Hepatocyte (in vitro differentiated cells): Measurements from ENCODE around the gene MAGI2. TPM values are rescaled to one million over a fixed set of nuclear protein-coding genes. Genes with fewer than 3 reads are reported as not detected.

Experiments used
- DNase-seq: peaks from one replicate; pipeline ENCODE4 v3.0.0-alpha.2; 2016; ENCODE audit warnings: low spot score
- H2AFZ ChIP-seq: fragments of 200-600 bp; sonication (generic); 2 replicates; pipeline ENCODE4 v1.6.0; 2016; ENCODE audit warnings: antibody characterized with exemption, mild to moderate bottlenecking
- H3K27ac ChIP-seq: fragments of 200-600 bp; sonication (generic); 2 replicates; pipeline ENCODE4 v1.5.1; 2016; ENCODE audit warnings: mild to moderate bottlenecking
- H3K27me3 ChIP-seq: fragments of 200-600 bp; sonication (generic); 2 replicates; pipeline ENCODE4 v1.6.1; 2016
- H3K36me3 ChIP-seq: fragments of 200-600 bp; sonication (generic); replicated peaks from 2 replicates; pipeline ENCODE4 v1.5.1; 2016; ENCODE audit warnings: low read depth; ENCODE audit not compliant: insufficient read depth
- H3K4me1 ChIP-seq: fragments of 200-600 bp; sonication (generic); 2 replicates; pipeline ENCODE4 v1.5.1; 2016; ENCODE audit warnings: mild to moderate bottlenecking, moderate library complexity; ENCODE audit not compliant: insufficient read depth
- H3K4me2 ChIP-seq: fragments of 200-600 bp; sonication (generic); 2 replicates; pipeline ENCODE4 v1.6.0; 2016
- H3K4me3 ChIP-seq: fragments of 200-600 bp; sonication (generic); 2 replicates; pipeline ENCODE4 v1.5.1; 2016; ENCODE audit warnings: mild to moderate bottlenecking
- H3K79me2 ChIP-seq: fragments of 200-600 bp; sonication (generic); 2 replicates; pipeline ENCODE4 v1.6.0; 2017; ENCODE audit warnings: mild to moderate bottlenecking
- H3K9me2 ChIP-seq: fragments of 200-600 bp; sonication (generic); replicated peaks from 2 replicates; pipeline ENCODE4 v1.6.0; 2017; ENCODE audit warnings: mild to moderate bottlenecking; ENCODE audit not compliant: insufficient read depth
- H3K9me3 ChIP-seq: fragments of 200-600 bp; sonication (generic); 2 replicates; pipeline ENCODE4 v1.5.1; 2016; ENCODE audit warnings: low read depth, mild to moderate bottlenecking
- H4K20me1 ChIP-seq: fragments of 200-600 bp; sonication (generic); 2 replicates; pipeline ENCODE4 v1.6.0; 2016; ENCODE audit warnings: mild to moderate bottlenecking; ENCODE audit not compliant: insufficient read depth, poor library complexity, severe bottlenecking
- CTCF ChIP-seq: fragments of 200-600 bp; sonication (generic); IDR thresholded peaks from 2 replicates; pipeline ENCODE4 v1.5.1; 2016; ENCODE audit warnings: antibody characterized with exemption, mild to moderate bottlenecking; ENCODE audit not compliant: poor library complexity
- EZH2 ChIP-seq: fragments of 200-600 bp; sonication (generic); IDR thresholded peaks from 2 replicates; pipeline ENCODE4 v1.6.1; 2016; ENCODE audit warnings: antibody characterized with exemption, mild to moderate bottlenecking, borderline replicate concordance
- EZH2phosphoT487 ChIP-seq: fragments of 200-600 bp; sonication (generic); IDR thresholded peaks from one replicate; pipeline ENCODE4 v1.6.1; 2018; ENCODE audit warnings: antibody characterized with exemption, mild to moderate bottlenecking, low read depth, moderate library complexity; ENCODE audit not compliant: unreplicated experiment, severe bottlenecking
- WGBS: methylation state at CpG from one replicate; pipeline ENCODE4 v1.1.6; 2016; ENCODE audit warnings: low lambda C conversion rate; ENCODE audit errors: missing lambda C conversion rate; 5-methylcytosine and 5-hydroxymethylcytosine counted together
- polyA plus RNA-seq: library from polyadenylated mRNA; unstranded; fragments of >200 nt; fragmentation: Nextera tagmentation; extraction: Ambion mirVana; gene quantifications from 2 replicates; pipeline ENCODE4 v1.2.1, GENCODE V29; 2016
- total RNA-seq: library from RNA; depleted of rRNA; stranded (reverse); fragments of >200 nt; gene quantifications from 2 replicates; pipeline ENCODE4 v1.2.3, GENCODE V29; 2014

MAGI2 gene
- total and polyA plus RNA-seq, 2 experiments from 2014 or later = 3.1 to 6.7 TPM

- Histone ChIP-seq H4K20me1 (no peaks in the 10 kb centered on the region), H3K4me2 (no peak overlapping the region), H3K9me2 (no peaks in the 10 kb centered on the region), H2AFZ (no peak overlapping the region), H3K36me3 (no peaks in the 10 kb centered on the region), H3K79me2 (no peaks in the 10 kb centered on the region), H3K27ac (no peak overlapping the region), H3K27me3 (no peaks in the 10 kb centered on the region), H3K9me3 (no peaks in the 10 kb centered on the region), H3K4me1 (no peaks in the 10 kb centered on the region), H3K4me3 (no peak overlapping the region)
- 89% methylated on average over 3 of the region's 3 CpGs for WGBS
- TF ChIP-seq CTCF (no peak), EZH2phosphoT487 (no peak), EZH2 (no peak)
- no peak for DNase-seq
Measured at GRCh38 chr7:78007231-78007630, 1446.2 kb downstream of the MAGI2 start.

- Histone ChIP-seq H3K4me3 (no peak overlapping the region), H3K4me2 (no peak overlapping the region), H2AFZ (no peak overlapping the region), H4K20me1 (no peaks in the 10 kb centered on the region), H3K27ac (no peak overlapping the region), H3K9me2 (no peaks in the 10 kb centered on the region), H3K27me3 (no peaks in the 10 kb centered on the region), H3K4me1 (no peaks in the 10 kb centered on the region), H3K9me3 (no peaks in the 10 kb centered on the region), H3K79me2 (no peaks in the 10 kb centered on the region), H3K36me3 (no peaks in the 10 kb centered on the region)
- DNase-seq = no peak
- TF ChIP-seq CTCF (no peak), EZH2phosphoT487 (no peak), EZH2 (no peak)
- WGBS = 88% methylated on average over 10 of the region's 10 CpGs
Measured at GRCh38 chr7:78006063-78006755, 1447.3 kb downstream of the MAGI2 start.

- Histone ChIP-seq H2AFZ (no peak overlapping the region), H3K9me2 (no peaks in the 10 kb centered on the region), H3K79me2 (no peaks in the 10 kb centered on the region), H4K20me1 (no peaks in the 10 kb centered on the region), H3K4me1 (no peaks in the 10 kb centered on the region), H3K9me3 (no peaks in the 10 kb centered on the region), H3K4me3 (no peak overlapping the region), H3K4me2 (no peak overlapping the region), H3K27me3 (no peaks in the 10 kb centered on the region), H3K27ac (no peak overlapping the region), H3K36me3 (no peaks in the 10 kb centered on the region)
- DNase-seq = no peak
- WGBS = 90% methylated on average over 4 of the region's 4 CpGs
- TF ChIP-seq EZH2phosphoT487 = no peak
- TF ChIP-seq CTCF = no peak
- no peak for TF ChIP-seq EZH2
Measured at GRCh38 chr7:78002715-78003114, 1450.8 kb downstream of the MAGI2 start.
